WTC11 (cell line): ENCODE measurements around the gene RPRD2. TPM values are rescaled to one million over a fixed set of nuclear protein-coding genes. Genes with fewer than 3 reads are reported as not detected.

Experiments
- ATAC-seq: fragments of 200-7000 bp; cut with Tn5 transposase; 2 replicates; pipeline ENCODE4 v1.10.0; 2021; ENCODE audit warnings: mild to moderate bottlenecking, moderate library complexity
- CTCF ChIA-PET: fragments of 300-600 bp; sonication (Branson Sonifier 250); formaldehyde crosslinking; loops from one replicate; lab custom pipeline; 2021; ENCODE audit warnings: antibody characterized with exemption; lab: Charles Lee
- POLR2A ChIA-PET: fragments of 350-600 bp; sonication (Branson Sonifier 250); formaldehyde crosslinking; loops from one replicate; lab custom pipeline; 2021; ENCODE audit warnings: antibody characterized with exemption; lab: Charles Lee
- DNase-seq: peaks from one replicate; pipeline ENCODE4 v3.0.0; 2021; ENCODE audit warnings: low spot score
- H3K27ac Mint-ChIP-seq: 2 replicates; pipeline ENCODE4 v1.8.0; 2021; ENCODE audit warnings: mixed read lengths
- H3K27me3 Mint-ChIP-seq: 2 replicates; pipeline ENCODE4 v1.8.0; 2021; ENCODE audit warnings: low read depth, mild to moderate bottlenecking, moderate library complexity, mixed read lengths
- H3K36me3 Mint-ChIP-seq: 2 replicates; pipeline ENCODE4 v1.8.0; 2021; ENCODE audit warnings: mixed read lengths
- H3K4me1 Mint-ChIP-seq: 2 replicates; pipeline ENCODE4 v1.8.0; 2022; ENCODE audit warnings: mixed read lengths
- H3K4me3 Mint-ChIP-seq: 2 replicates; pipeline ENCODE4 v1.8.0; 2021; ENCODE audit warnings: mild to moderate bottlenecking, moderate library complexity, mixed read lengths
- H3K9me3 Mint-ChIP-seq: 2 replicates; pipeline ENCODE4 v1.8.0; 2021; ENCODE audit warnings: mixed read lengths
- ARID4B ChIP-seq: sonication (generic); formaldehyde crosslinking; IDR thresholded peaks from 2 replicates; pipeline ENCODE4 v1.8.0; 2023; ENCODE audit warnings: missing genetic modification reagents, mild to moderate bottlenecking, borderline replicate concordance
- FOXP4 ChIP-seq: sonication (generic); formaldehyde crosslinking; IDR thresholded peaks from 2 replicates; pipeline ENCODE4 v1.8.0; 2022; ENCODE audit warnings: mild to moderate bottlenecking, missing genetic modification reagents
- GABPB1 ChIP-seq: sonication (generic); formaldehyde crosslinking; IDR thresholded peaks from 2 replicates; pipeline ENCODE4 v1.8.1; 2023; ENCODE audit warnings: mild to moderate bottlenecking, missing genetic modification reagents
- NR3C1 ChIP-seq: sonication (generic); formaldehyde crosslinking; conservative IDR thresholded peaks from 2 replicates; pipeline ENCODE4 v1.8.1; 2023; ENCODE audit warnings: low read depth, mild to moderate bottlenecking, missing genetic modification reagents
- TCF7 ChIP-seq: sonication (generic); formaldehyde crosslinking; IDR thresholded peaks from 2 replicates; pipeline ENCODE4 v1.8.0; 2022; ENCODE audit warnings: mild to moderate bottlenecking, low read depth, missing genetic modification reagents, moderate library complexity
- TEAD4 ChIP-seq: sonication (generic); formaldehyde crosslinking; IDR thresholded peaks from 2 replicates; pipeline ENCODE4 v1.8.0; 2022; ENCODE audit warnings: mild to moderate bottlenecking, missing genetic modification reagents
- ZNF423 ChIP-seq: fragments of 250-450 bp; sonication (Bioruptor Pico); IDR thresholded peaks from 2 replicates; pipeline ENCODE4 v2.1.2; 2022; ENCODE audit warnings: mild to moderate bottlenecking, moderate library complexity
- ZNF425 ChIP-seq: fragments of 250-450 bp; sonication (Bioruptor Pico); conservative IDR thresholded peaks from 2 replicates; pipeline ENCODE4 v1.9.0; 2021; ENCODE audit warnings: mild to moderate bottlenecking
- ZNF671 ChIP-seq: fragments of 250-450 bp; sonication (Bioruptor Pico); IDR thresholded peaks from 2 replicates; pipeline ENCODE4 v1.8.0; 2021; ENCODE audit warnings: mild to moderate bottlenecking
- total RNA-seq: library from RNA; stranded (reverse); gene quantifications from 3 replicates; pipeline ENCODE4 v1.2.3, GENCODE V29; 2021
- TF ChIP-seq, protein P1 (sequence below): sonication (generic); formaldehyde crosslinking; IDR thresholded peaks from 2 replicates; pipeline ENCODE4 v1.8.1; 2023; ENCODE audit warnings: mild to moderate bottlenecking, missing genetic modification reagents
- TF ChIP-seq, protein P2 (sequence below): sonication (generic); formaldehyde crosslinking; IDR thresholded peaks from 2 replicates; pipeline ENCODE4 v1.8.0; 2023; ENCODE audit warnings: mild to moderate bottlenecking, missing genetic modification reagents
- TF ChIP-seq, protein P3 (sequence below): fragments of 250-450 bp; sonication (Bioruptor Pico); IDR thresholded peaks from 2 replicates; pipeline ENCODE4 v1.9.0; 2021; ENCODE audit warnings: mild to moderate bottlenecking
- TF ChIP-seq, protein P4 (sequence below): fragments of 250-450 bp; sonication (Bioruptor Pico); IDR thresholded peaks from 2 replicates; pipeline ENCODE4 v1.9.0; 2021; ENCODE audit warnings: mild to moderate bottlenecking, borderline replicate concordance

RPRD2 gene
- total RNA-seq, 1 experiment from 2014 or later = 26.1 TPM

- ChIA-PET POLR2A (interaction anchor here (1.6 kb wide), 1 partner anchor 48 kb away, joined by 3 read pairs; no protein-coding TSS in a partner anchor), CTCF (no interaction called here)
- DNase-seq = no peak
- peaks cover 38% of the 10 kb centered on the region for H3K36me3 Mint-ChIP-seq
- H3K4me3 Mint-ChIP-seq = no peak within 1 kb of the TSS
- H3K9me3 Mint-ChIP-seq = no peaks in the 10 kb centered on the region
- H3K27me3 Mint-ChIP-seq = no peaks in the 10 kb centered on the region
- H3K4me1 Mint-ChIP-seq = no peaks in the 10 kb centered on the region
- ATAC-seq = no peak
- H3K27ac Mint-ChIP-seq = peak within 1 kb of the TSS; percentile 48; the same call in 1 of the 2 replicates
- TF ChIP-seq, protein P1, sequence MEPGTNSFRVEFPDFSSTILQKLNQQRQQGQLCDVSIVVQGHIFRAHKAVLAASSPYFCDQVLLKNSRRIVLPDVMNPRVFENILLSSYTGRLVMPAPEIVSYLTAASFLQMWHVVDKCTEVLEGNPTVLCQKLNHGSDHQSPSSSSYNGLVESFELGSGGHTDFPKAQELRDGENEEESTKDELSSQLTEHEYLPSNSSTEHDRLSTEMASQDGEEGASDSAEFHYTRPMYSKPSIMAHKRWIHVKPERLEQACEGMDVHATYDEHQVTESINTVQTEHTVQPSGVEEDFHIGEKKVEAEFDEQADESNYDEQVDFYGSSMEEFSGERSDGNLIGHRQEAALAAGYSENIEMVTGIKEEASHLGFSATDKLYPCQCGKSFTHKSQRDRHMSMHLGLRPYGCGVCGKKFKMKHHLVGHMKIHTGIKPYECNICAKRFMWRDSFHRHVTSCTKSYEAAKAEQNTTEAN (CRISPR knock-in tag) = no peak
- TF ChIP-seq GABPB1 (no peak), ZNF423 (CRISPR knock-in tag) (no peak), TEAD4 (no peak), FOXP4 (CRISPR knock-in tag) (no peak), ZNF425 (CRISPR knock-in tag) (no peak), NR3C1 (CRISPR knock-in tag) (no peak), ZNF671 (CRISPR knock-in tag) (no peak), ARID4B (CRISPR knock-in tag) (no peak), TCF7 (CRISPR knock-in tag) (no peak)
- TF ChIP-seq, protein P2, sequence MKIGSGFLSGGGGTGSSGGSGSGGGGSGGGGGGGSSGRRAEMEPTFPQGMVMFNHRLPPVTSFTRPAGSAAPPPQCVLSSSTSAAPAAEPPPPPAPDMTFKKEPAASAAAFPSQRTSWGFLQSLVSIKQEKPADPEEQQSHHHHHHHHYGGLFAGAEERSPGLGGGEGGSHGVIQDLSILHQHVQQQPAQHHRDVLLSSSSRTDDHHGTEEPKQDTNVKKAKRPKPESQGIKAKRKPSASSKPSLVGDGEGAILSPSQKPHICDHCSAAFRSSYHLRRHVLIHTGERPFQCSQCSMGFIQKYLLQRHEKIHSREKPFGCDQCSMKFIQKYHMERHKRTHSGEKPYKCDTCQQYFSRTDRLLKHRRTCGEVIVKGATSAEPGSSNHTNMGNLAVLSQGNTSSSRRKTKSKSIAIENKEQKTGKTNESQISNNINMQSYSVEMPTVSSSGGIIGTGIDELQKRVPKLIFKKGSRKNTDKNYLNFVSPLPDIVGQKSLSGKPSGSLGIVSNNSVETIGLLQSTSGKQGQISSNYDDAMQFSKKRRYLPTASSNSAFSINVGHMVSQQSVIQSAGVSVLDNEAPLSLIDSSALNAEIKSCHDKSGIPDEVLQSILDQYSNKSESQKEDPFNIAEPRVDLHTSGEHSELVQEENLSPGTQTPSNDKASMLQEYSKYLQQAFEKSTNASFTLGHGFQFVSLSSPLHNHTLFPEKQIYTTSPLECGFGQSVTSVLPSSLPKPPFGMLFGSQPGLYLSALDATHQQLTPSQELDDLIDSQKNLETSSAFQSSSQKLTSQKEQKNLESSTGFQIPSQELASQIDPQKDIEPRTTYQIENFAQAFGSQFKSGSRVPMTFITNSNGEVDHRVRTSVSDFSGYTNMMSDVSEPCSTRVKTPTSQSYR (CRISPR knock-in tag) = no peak
- TF ChIP-seq, protein P3, sequence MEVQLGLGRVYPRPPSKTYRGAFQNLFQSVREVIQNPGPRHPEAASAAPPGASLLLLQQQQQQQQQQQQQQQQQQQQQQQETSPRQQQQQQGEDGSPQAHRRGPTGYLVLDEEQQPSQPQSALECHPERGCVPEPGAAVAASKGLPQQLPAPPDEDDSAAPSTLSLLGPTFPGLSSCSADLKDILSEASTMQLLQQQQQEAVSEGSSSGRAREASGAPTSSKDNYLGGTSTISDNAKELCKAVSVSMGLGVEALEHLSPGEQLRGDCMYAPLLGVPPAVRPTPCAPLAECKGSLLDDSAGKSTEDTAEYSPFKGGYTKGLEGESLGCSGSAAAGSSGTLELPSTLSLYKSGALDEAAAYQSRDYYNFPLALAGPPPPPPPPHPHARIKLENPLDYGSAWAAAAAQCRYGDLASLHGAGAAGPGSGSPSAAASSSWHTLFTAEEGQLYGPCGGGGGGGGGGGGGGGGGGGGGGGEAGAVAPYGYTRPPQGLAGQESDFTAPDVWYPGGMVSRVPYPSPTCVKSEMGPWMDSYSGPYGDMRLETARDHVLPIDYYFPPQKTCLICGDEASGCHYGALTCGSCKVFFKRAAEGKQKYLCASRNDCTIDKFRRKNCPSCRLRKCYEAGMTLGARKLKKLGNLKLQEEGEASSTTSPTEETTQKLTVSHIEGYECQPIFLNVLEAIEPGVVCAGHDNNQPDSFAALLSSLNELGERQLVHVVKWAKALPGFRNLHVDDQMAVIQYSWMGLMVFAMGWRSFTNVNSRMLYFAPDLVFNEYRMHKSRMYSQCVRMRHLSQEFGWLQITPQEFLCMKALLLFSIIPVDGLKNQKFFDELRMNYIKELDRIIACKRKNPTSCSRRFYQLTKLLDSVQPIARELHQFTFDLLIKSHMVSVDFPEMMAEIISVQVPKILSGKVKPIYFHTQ (CRISPR knock-in tag) = no peak
- TF ChIP-seq, protein P4, sequence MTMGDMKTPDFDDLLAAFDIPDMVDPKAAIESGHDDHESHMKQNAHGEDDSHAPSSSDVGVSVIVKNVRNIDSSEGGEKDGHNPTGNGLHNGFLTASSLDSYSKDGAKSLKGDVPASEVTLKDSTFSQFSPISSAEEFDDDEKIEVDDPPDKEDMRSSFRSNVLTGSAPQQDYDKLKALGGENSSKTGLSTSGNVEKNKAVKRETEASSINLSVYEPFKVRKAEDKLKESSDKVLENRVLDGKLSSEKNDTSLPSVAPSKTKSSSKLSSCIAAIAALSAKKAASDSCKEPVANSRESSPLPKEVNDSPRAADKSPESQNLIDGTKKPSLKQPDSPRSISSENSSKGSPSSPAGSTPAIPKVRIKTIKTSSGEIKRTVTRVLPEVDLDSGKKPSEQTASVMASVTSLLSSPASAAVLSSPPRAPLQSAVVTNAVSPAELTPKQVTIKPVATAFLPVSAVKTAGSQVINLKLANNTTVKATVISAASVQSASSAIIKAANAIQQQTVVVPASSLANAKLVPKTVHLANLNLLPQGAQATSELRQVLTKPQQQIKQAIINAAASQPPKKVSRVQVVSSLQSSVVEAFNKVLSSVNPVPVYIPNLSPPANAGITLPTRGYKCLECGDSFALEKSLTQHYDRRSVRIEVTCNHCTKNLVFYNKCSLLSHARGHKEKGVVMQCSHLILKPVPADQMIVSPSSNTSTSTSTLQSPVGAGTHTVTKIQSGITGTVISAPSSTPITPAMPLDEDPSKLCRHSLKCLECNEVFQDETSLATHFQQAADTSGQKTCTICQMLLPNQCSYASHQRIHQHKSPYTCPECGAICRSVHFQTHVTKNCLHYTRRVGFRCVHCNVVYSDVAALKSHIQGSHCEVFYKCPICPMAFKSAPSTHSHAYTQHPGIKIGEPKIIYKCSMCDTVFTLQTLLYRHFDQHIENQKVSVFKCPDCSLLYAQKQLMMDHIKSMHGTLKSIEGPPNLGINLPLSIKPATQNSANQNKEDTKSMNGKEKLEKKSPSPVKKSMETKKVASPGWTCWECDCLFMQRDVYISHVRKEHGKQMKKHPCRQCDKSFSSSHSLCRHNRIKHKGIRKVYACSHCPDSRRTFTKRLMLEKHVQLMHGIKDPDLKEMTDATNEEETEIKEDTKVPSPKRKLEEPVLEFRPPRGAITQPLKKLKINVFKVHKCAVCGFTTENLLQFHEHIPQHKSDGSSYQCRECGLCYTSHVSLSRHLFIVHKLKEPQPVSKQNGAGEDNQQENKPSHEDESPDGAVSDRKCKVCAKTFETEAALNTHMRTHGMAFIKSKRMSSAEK (CRISPR knock-in tag) = no peak
Measured at GRCh38 chr1:150507912-150508864, 144.2 kb downstream of the RPRD2 start, which contains the start of gene ECM1. Gene ECM1 (plus strand): TSS chr1:150508109. CDS start chr1:150508210, 101 bp downstream.
